ENCODE data around the gene TMEM141. TPM values are rescaled to one million over a fixed set of nuclear protein-coding genes. Genes with fewer than 3 reads are reported as not detected.
"Not testable (repeated sequence)": the region's sequence is repeated elsewhere in the genome, so short reads cannot be mapped to it uniquely, and the experiment has no call there.

The TMEM141 gene
- total and polyA plus RNA-seq, 8 donors: 29.2 to 104 (median 39.5) TPM

DNA sequence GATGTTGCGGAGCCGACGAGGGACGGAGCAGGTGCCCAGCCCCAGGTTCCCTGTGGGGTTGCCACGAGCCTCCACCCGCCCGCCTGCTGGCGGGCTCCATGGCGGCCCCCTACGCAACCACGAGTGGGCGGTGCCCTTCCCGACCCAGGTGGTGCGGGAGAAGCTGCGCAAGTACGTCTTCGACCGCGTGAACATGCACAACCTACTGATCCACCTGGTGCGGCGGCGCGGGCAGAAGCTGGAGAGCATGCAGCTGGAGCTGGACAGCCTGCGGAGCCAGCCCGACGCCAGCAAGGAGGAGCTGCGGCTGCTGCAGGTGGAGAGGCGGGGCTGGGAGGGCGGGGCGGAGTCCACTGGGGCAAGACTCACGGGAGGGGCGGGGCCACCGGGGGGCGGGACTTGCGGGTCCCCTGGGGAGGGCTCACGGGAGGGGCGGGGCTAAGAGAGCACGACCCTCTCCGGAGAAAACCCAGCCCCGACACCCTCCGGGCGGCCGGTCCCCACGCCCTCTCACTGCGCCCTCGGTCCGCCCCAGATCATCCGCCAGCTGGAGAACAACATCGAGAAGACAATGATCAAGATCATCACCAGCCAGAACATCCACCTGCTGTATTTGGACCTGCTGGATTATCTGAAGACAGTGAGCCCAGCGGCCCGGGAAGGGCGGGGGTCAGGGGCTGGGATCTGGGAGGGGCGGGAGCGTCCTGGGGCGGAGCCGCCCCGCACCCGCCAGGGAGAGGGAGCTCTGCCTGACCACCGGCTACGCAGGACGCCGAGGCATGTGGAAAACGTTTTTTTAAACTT, 8.9 kb downstream of the TMEM141 start:
- TF ChIP-seq, protein P1, sequence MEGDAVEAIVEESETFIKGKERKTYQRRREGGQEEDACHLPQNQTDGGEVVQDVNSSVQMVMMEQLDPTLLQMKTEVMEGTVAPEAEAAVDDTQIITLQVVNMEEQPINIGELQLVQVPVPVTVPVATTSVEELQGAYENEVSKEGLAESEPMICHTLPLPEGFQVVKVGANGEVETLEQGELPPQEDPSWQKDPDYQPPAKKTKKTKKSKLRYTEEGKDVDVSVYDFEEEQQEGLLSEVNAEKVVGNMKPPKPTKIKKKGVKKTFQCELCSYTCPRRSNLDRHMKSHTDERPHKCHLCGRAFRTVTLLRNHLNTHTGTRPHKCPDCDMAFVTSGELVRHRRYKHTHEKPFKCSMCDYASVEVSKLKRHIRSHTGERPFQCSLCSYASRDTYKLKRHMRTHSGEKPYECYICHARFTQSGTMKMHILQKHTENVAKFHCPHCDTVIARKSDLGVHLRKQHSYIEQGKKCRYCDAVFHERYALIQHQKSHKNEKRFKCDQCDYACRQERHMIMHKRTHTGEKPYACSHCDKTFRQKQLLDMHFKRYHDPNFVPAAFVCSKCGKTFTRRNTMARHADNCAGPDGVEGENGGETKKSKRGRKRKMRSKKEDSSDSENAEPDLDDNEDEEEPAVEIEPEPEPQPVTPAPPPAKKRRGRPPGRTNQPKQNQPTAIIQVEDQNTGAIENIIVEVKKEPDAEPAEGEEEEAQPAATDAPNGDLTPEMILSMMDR (IDR thresholded peaks at IDR 0.05): no peak
- H3K27me3 ChIP-seq: no peaks in the 10 kb centered on the region
- no peaks in the 10 kb centered on the region for H3K9me3 ChIP-seq
- WGBS, 2 donors: 1% methylated on average over 58 to 63 of the region's 63 CpGs
- H3K4me3 ChIP-seq: peak overlapping the region; percentile 16 to 50 (median 34)
- peak overlapping the region; percentile 69 to 87 (median 77) for H3K27ac ChIP-seq
- DNase-seq (peak; percentile 93 to 98 (median 95)), FAIRE-seq (no peak), ATAC-seq (peak; percentile 77 to 84 (median 81))
- H3K4me1 ChIP-seq: peaks cover 29 to 34% (median 32%) of the 10 kb centered on the region in 3 donors
- intact Hi-C loops (cut with DNase I): loop anchor here in 2 of 3 donors (10.0 kb wide), 2 partner anchors 45 to 145 kb away; partner anchors contain the start of genes AJM1 (in 1 of the 2), C8G (in 1 of the 2), FBXW5 (in 1 of the 2) and PHPT1 (in 1 of the 2)
- no peaks in the 10 kb centered on the region for H3K36me3 ChIP-seq

DNA sequence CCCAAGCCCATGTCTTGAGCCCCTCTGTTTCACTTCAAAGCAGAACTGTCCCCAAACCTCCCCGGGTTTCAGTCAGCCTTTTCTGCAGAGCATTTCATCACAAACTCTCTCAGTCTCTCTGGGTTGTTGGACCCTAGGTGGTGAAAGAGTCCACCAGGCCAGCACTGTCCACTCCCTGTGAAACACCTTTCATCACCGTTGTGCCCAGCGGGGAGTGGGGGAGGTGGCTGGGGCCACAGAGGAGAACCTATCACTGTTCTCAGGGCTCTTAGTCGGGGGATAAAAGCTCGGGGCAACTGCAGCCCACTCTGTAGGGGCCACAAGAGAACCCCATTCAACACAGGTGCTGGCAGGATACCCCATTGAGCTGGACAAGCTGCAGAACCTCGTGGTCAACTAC, 11.2 kb downstream of the TMEM141 start:
- ATAC-seq (no peak), DNase-seq (peak in 1 of 6 donors; percentile 27), FAIRE-seq (no peak)
- no peak overlapping the region for H3K27ac ChIP-seq
- intact Hi-C loops (cut with DNase I): no loop called here
- TF ChIP-seq, protein P1 (IDR thresholded peaks at IDR 0.05): no peak
- no peaks in the 10 kb centered on the region for H3K36me3 ChIP-seq
- H3K4me1 ChIP-seq: peaks cover 14 to 31% (median 20%) of the 10 kb centered on the region in 3 donors
- H3K4me3 ChIP-seq: no peak overlapping the region
- WGBS, 2 donors: 81 to 91% methylated on average over 6 of the region's 6 CpGs
- no peaks in the 10 kb centered on the region for H3K9me3 ChIP-seq
- H3K27me3 ChIP-seq: no peaks in the 10 kb centered on the region

DNA sequence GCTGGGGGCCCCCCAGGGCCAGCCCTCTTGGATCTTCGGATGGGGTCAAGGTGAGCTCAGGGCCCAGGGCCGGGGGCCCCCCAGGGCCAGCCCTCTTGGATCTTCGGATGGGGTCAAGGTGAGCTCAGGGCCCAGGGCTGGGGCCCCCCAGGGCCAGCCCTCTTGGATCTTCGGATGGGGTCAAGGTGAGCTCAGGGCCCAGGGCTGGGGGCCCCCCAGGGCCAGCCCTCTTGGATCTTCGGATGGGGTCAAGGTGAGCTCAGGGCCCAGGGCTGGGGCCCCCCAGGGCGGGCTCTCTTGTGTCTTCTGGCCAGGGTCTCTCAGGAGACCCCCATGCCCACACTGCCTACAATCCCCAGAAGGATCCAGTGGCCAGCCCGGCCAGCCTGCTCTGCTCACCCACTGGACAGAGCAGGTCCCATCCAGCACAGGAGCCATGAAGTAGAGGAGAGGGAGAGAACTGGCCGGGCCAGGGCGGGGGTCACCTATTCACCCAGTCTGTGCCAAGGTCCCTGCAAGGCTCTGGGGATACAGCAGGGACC, 11.9 kb downstream of the TMEM141 start:
- 92 to 93% methylated on average over 5 to 8 of the region's 9 CpGs for WGBS, 2 donors
- FAIRE-seq; H3K36me3 ChIP-seq; H3K27me3 ChIP-seq; H3K9me3 ChIP-seq; H3K4me3 ChIP-seq; intact Hi-C loops (cut with DNase I); H3K27ac ChIP-seq; ATAC-seq: not testable (repeated sequence)
- peaks cover 12 to 27% (median 14%) of the 10 kb centered on the region in 3 donors for H3K4me1 ChIP-seq
- DNase-seq: peak in 3 of 6 donors; percentile 36 to 71 (median 53)

DNA sequence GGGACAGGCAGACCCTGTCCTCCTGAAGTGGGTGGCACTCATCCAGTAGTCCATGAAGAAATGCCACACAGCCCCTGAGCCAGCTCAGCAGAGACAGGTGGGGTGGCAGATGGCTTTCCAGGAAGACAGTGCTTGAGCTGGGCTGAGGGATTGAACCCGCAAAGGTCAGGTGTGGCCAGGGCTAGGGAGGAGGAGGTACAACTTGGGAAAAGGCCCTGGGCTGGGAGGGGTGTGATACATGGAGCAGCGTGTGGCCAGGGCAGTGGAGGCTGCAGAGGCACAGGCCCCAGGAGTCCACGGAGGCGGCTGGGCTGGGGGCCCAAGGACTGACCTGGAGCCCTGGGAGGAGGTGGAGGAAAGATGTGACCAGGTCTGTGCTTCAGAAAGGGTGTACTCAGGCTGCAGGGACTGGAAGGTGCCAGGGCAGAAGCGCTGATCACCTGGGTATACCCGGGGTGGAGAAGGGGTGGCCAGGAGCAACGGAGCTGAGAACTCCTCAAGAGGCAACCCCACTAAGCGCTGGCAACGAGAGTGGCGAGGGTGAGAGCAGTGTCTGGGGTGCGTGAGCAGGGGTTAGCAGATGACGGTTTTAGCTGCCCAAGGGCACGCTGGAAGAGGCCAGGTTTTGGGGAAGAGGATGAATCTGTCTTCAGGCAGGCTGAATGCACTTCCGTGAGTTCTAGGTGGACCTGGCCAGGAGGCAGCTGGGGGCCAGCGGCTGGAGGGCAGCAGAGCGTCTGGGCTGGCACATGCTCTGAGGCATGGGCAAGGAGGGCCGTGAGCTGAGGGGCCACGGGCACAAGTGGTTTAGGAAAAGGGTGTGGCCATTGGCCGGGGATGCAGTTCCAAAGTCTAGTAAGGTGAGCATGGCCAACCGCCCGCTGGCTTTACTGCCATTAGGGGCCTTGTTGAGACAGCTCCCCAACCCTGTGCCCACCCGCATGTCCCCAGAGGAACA, 12.7 kb downstream of the TMEM141 start:
- DNase-seq (peak in 3 of 6 donors; percentile 46 to 66 (median 54)), ATAC-seq (no peak), FAIRE-seq (no peak)
- Histone ChIP-seq H3K9me3 (no peaks in the 10 kb centered on the region), H3K27me3 (no peaks in the 10 kb centered on the region), H3K4me1 (peaks cover 6 to 20% (median 7%) of the 10 kb centered on the region in 3 donors), H3K36me3 (no peaks in the 10 kb centered on the region), H3K4me3 (no peak overlapping the region), H3K27ac (no peak overlapping the region)
- intact Hi-C loops (cut with DNase I): no loop called here
- 94 to 96% methylated on average over 22 of the region's 22 CpGs for WGBS, 2 donors
- TF ChIP-seq, protein P1 (IDR thresholded peaks at IDR 0.05): no peak

Data from pancreas (tissue), 10 donors.